Activated T-cell treated with anti-CD3 and anti-CD28 coated beads, Interleukin-2, amount 50 U/mL, for 1 hour (primary cell): ENCODE data around the gene COPZ1.
"Not testable (repeated sequence)": the region's sequence is repeated elsewhere in the genome, so short reads cannot be mapped to it uniquely, and the experiment has no call there.

Source experiments
- DNase-seq: peaks from one replicate; pipeline ENCODE4 v3.0.0-alpha.2; 2020

The COPZ1 gene

DNA sequence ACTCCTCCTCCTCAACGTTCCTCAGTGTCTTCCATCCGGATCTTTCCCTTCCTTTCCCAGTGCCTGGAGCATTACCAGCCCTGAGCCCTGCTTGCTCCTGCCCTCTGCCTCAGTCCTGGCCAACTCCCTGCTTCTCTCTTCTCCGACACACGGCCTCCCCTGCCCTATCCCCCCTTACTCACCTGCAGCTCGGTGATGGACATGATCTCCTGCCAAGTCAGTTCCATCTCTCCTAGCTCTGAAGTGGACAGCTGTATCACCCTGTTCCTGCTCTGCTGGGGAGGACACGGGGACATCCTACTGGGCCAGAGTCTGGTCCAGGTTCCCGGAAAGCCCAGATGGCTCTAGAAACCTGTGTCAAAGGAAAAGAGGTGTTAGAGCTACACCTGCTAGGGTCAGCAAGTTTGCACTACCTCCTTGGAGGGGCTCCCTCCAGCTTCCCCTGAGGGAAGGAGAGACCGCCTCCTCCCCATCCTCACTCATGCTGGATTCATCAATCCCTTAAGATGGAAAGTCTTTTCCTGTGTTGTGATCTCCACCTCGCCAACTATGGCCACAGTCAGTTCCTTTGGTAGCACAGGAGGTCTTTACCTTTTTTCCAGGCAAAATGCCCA is 29.9 kb upstream of the COPZ1 start:
- no peak for DNase-seq

DNA sequence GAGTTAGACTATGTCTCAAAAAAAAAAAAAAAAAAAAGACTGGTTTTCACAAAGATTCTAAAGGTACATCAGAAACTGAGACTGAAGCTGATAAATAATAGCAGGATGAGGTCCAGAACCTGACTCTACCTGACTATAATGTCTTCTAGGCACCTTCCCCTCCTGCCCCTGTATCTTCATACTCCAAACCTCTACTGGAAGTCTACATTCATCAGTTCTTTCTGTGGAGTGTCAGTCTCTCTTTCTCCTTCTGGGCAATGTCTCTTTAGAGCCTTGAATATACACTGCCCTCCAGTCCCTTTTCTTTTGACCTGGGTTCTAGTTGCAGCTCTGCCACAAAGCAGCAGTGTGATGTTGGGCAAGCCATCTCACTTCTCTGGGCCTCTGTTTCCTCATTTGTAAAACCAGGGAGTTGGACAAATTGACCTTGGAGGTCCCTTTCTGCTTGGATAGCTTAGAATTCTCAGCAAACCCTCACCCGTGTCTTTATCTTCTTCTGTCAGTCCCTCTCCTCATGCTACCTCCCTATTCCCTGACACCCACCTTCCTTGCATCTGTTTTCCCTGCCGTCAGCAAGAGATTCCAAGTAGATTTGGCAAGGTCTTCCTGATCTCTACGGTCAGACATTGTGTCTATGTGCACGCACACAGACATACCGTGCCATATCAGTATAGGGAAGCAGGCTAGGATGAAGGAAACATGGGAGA is 28.4 kb upstream of the COPZ1 start:
- no peak for DNase-seq

DNA sequence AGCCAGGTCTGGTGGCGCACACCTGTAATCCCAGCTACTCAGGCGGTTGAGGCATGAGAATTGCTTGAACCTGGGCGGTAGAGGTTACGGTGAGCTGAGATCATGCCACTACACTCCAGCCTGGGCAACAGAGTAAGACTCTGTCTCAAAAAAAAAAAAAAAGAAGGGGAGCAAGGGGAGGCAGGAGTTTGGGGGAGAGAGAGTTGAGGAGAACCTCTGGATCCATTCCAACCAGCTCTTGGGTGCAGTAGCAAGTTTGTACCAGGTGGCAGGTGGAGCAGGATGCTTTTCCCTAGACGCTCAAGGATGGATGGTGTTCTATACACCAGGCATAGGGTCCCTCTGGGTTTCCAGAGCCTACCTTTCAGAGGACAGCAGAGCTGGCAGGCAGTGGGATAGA is 26.0 kb upstream of the COPZ1 start:
- DNase-seq, result no peak

DNA sequence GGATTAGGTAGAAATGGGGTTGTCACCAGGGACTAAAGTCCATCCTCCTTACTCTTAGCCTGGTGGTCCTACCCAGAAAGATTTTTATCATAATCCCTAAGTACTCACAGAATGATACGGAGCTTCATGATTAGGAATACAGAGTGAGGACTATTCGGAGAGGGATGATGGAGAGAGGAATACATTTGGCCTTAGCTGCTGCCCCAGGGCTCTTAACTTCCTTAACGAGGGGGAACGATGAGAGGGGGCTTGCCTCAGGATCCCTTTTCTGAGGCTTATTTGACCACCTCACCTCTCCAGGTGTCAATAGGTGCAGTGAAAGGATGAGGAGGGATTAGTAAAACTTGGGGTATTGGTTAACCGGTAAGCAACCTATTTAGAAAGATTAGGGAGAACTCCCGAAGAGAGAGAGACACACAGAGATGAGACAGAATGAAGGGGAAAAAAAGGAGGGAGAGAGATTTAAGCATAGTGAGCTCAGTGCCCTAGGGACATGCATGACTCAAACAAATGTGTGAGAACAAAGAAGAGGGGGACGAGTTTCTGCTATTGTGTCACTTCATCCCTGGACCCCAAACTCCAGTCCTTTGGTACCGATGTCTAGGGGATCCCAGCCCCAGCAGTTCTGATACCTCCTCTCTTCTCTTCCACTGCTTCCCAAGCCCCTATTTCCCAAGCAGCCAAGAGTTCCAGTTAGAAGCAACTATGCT is 25.3 kb upstream of the COPZ1 start:
- no peak for DNase-seq

DNA sequence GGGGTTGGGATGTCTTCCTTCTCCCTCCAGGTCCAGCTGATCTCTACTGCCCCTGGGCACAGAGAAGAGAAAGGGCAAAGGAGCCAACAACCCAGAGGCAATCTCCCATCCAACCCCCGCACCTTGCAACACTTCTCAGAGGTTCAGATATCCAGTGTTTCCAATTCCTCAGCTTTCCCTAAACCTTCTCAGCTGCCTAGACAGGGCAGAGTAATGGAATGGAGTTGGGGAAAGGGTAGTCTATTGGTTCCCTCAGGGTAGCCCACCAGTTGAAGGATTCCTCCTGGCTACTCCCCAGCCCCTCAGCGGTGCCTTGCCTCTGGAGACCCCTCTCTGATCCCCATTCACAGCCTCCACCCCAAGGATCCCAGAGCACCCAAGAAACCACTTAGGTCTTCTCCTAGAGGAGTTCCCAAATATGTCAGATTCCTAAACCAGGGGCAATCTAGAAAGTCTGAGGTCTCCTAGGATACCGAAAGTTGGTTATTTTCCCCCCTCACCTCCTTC is 24.7 kb upstream of the COPZ1 start:
- DNase-seq, result no peak

DNA sequence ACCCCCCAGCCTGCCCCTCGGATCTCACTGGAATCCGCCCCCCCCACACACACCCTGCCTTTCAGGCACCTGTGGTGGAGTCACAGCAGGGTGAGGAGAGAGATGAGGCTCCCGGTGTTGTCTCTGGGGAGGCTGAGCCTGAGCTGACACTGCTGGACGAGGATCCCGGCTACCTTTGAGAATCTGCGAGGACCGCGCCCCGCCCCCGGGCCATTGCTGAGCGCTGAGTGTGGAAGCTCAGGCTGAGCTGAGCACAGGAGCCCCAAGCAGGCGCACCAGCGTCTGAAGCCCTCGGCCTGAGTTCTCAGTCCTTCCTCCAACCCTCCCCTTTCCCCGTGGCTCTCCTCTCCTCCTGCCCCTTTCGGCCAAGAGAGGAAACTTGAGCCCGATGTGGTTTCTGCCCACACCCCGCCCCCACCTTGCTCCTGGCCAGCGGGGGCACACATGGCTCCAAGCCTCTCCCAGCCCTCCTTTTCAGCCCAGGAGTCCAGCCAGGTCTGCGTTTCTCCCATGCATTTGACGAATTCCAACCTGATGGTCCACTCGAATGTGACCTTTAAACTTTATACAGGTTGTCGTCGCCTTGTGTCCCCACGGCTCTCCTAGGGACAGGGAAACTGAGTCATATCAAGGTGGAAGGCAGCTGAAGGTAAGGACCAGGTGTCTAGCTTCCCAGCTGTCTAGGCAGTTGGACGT is 24.1 kb upstream of the COPZ1 start, which contains the start of gene NFE2:
TSS of gene NFE2 (minus strand) at position 284 of the 696 bp plus-strand sequence. CDS start 5,767 bp downstream, outside the sequence.
- DNase-seq, result peak; percentile 42

DNA sequence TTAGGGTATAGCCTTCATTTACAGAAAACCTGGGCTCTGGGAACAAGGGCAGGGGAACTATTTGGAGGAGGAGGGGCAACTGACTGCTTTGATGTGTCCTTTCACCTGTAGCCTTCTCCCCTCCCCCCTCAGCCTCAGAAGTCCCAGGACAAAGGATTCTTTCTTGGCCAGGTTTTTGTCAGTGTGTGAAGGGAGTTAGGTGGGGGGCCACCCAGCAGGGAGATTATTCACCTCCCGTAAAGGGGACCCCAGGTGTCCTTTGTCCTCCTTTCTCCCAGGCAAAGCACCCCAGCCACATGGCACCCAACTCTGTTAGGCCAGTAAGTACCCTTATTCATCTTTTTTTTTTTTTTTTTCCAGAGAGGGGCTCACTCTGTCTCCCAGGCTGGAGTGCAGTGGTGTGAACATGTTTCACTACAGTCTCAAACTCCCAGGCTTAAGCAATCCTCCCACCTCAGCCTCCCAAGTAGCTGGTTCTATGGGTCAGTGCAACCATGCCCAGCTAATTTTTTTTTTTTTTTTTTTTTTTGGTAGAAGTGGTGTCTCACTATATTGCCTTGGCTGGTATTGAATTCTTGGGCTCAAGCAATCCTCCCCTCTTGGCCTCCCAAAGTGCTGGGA is 23.4 kb upstream of the COPZ1 start:
- no peak for DNase-seq

DNA sequence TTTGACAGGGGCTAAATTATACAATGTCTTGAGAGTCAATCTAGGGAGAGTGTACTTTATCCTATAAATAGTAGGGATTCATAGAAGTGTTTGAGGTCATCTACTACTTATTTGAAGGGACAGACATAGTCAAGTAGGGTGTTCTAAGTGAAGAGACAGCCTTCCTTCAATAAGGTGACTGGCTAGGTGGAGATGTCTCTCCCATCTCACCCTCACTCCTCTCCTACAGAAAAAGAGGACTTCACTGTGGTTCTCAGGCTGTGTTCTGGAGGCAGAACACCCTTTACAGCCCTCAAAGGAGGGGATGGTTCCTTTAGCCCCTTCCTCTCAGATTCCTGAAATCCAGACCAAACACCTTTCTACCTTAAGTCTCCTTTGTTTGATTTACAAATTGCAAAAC is 21.3 kb upstream of the COPZ1 start:
- DNase-seq, result no peak

DNA sequence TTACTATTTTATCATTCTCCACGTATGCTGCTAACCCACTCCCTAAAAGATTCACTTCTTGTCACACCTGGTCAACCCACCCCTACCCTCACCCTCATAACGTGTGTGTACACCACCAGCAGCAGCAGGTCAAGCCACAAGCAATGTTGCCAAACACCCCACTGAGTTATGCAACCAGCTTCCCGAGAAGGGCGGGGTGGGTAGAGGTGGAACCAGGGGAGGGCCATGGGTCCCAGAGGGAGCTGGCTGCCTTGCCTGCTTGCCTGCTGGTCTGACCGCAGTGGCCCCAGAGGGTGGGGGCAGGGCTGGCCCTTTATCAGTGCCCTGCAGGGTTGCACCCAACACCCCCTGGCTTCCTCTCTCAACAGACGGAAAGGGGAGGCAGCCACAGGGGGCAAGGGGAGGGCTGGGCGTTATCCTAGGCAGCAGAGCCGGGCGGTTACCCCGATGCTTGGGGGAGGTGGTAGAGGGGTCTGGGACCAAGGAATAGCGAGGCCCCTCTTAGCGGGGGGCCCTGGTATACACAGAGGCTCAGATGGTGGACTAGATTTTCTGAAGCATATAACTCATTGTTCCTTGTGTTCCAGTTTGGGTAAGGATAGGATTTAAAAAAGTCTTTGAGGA is 20.6 kb upstream of the COPZ1 start:
- no peak for DNase-seq

DNA sequence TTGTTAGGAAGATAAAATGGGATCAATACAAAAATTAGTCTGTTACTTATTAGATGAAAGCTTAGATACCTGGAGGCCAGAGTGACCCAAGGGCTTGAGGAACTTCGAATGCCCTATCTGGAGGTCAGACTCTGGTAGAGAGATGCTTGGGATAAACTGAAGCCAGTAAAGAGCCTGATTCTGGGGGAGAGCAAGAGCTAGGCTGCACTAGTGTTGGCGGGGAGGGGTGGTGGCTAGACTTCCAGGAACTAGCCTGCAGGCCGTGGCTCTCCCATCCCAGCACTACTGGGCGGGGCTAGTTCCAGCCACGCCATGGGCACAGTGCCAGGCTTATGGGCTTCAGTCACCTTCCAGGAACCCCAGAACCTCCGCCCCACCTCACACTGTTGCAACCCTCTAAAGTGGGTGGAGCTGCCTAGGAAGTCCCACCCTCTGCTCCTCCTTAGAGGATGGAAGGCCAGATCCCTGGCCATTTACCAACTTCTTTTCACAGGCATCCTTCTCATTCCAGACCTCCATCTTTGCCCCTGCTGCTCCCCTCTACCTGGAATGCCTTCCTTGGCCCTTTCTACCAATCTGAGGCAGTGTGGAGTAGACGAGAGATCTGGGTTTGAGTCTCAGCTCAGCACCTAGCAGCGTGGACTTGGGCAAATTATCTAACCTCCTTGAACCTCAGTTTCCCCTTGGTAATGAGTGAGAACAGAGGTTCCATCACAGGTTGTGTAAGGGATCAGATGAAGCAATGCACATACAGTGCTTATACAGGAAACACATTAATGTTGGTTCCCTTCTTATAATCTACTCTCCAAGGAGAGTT is 17.8 kb upstream of the COPZ1 start:
- no peak for DNase-seq

DNA sequence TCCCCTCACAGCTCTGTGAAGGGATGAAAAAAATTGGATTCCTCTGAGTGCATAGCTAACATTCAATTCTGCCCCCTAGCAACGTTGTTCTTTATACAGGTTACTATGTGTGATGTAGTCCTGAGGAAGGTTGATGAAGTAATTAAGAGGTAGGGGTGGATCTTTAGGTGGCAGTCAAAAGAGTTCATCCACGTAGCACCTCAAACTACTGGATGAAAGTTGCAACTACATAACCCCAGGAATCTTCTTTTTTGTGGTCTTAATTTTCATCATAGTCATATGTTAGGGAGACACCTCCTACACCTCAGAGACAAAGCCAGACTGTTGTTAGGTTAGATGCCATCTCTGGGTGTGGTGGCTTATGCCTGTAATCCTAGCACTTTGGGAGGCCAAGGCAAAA is 13.9 kb upstream of the COPZ1 start:
- no peak for DNase-seq

DNA sequence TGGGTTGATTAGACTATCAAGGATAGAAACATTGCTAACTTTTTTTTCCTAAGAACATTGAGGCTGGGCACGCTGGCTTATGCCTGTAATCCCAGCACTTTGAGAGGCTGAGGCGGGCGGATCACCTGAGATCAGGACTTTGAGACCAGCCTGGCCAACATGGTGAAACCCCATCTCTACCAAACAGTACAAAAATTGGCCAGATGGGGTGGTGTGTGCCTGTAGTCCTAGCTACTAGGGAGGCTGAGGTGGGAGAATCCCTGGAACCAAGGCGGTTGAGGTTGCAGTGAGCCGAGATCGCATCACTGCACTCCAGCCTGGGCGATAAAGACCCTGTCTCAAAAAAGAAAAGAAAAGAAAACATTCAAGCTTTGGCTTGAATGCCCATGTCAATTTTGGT is 12.6 kb upstream of the COPZ1 start:
- DNase-seq, result not testable (repeated sequence)

DNA sequence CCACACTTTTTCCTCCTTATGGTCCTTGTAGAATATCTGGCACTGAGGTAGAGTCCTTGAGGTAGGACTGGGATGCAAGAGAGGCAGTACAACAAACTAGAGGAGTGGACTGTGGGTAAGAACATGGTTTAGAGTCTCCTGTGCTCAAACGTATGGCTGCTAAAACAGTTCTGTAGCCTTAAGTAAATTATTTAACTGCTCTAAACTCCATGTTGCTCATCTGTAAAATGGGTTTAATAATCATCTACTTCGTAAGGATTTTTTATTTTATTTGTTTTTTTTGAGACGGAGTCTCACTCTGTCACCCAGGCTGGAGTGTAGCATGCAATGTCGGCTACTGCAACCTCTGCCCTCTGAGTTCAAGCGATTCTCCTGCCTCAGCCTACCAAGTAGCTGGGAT is 3.6 kb upstream of the COPZ1 start:
- no peak for DNase-seq

DNA sequence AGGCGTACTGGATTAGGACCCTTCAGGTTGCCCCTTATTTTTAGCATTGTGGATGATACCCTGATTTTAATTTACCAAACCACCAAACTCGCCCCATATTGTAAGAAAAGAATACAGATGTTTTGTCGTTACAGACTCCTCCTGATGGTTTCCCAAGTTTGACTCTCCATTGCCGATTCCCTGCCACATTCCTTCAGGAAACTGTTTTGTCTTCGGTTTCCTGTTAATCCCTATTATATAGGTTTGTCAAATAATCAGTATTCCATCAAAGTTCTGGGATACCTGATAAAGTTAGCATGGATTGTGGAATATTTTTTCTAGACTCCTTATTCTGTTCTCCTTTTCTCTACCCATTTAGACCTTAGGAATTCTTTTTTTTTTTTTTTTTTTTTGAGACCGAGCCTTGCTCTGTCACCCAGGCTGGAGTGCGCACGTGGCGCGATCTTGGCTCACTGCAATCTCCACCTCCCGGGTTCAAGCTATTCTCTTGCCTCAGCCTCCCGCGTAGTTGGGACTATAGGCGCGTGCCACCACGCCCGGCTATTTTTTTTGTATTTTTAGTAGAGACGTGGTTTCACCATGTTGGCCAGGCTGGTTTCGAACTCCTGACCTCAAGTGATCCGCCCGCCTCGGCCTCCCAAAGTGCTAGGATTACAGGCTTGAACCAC is 645 bp downstream of the COPZ1 start:
- DNase-seq, result not testable (repeated sequence)

DNA sequence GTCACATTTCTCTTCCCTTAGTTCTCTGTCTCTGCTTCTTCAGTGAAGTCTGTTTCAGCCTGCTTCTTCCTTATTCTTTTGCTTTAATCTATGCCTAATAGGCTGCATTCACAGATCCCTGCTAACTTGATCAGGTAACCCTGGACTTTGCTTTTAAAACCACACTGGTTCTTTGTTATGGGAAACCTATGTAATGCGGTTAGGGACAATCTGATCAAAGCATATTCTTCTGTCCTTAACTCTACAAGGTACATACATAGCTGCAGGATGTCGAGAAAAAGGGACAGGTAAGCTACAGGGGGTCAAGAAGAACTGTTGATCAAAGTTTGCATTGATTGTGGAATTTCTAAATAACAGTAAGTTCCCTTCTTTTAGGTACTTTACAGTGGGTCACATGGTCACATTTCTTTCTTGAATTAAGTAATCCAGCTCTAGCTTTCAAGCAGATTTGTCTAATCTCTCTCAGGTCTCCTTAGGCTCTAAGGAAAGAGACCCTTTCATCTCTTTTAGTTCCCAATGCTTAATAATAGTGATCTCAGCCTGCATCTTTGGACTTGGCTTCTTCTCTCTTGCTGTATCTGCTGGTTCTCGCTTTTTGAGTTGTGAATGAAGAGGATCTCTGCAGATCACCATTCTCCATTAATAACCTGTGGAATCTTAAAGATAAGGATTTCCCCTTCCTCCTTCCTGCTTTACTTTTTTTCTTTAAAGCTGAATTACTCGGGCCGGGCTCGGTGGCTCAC is 3.8 kb downstream of the COPZ1 start:
- no peak for DNase-seq

DNA sequence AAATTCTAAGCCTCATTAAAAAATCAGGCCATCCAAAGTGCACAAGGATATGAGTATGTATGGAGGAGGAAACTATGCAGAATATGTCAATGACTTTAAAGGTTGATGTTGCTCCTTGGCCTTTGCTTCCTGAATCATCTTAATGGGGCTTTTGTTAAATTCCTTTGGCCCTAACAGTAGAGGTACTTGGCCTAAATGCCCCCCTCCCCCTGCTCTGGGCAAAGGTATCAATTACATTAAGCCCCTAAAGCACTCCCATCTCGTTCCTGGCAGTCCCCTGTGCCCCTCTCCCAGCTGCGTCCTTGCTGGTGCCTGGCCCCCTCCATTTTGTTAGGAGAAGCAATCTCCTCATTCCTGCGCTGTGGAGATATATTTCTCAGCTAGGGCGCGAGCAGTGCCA is 4.8 kb downstream of the COPZ1 start:
- DNase-seq, result no peak

DNA sequence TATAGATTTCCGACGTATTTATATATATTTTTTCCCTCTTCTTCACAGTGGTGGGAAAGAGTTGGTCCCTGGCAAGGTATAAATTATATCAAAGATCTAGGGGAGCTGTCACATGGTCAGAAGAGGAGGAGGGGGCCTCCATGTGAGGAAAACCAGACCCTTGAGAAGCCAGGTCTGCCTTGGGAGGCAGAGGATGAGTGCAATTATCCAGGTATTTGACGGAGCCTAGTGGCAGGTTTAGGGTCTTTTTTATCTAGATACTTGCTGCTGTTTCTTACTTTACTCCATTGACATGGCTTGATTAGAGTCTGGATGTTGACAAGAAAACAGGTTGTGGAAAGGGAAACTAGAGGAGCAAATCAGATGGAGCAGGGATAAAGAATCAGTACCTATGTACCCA is 5.5 kb downstream of the COPZ1 start:
- DNase-seq, result no peak

DNA sequence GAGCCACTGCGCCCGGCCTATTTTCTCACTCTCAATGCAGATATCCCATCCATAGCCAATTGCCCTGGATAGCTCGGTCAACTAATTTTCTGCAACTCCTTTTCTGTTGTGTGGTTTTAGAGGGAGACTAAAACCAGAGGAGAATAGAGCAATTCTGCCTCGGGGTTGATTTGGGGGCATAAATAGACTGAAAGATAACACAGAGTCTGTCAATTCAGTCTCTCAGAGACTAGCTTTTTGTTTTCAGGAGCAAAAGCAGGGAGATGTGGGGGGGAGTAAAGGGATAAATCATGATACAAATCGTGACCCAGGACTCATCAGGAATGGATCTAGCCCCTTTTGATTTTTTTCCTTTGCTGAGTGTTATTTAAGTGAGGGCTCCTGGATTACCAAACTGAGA is 6.5 kb downstream of the COPZ1 start:
- DNase-seq, result no peak

DNA sequence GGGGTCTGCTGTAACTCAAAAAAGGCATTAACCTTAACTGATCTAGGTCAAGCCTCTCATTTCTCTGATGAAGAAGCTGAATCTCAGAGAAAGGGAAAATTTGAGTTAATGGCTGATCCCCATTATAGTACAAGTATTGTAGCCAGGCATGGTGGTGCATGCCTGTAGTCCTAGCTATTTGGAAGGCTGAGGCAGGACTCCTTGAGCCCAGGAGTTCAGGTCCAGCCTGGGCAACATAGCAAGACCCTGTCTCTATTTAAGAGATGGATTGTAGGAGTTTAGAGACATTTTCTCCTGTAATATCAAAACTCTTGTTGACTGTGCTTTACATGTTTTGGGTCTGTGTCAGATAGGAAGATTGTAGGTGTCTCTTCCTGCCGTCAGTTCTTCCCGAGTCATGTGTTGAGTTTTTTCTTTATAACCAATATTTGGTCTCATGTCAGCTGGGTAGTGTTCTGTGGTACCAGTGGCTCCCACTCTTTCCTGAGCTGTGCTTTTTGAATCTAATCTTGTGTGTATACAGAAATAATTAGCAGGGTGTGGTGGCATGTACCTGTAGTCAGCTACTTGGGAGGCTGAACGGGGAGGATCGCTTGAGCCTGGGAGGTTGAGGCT is 8.6 kb downstream of the COPZ1 start:
- no peak for DNase-seq
